OCI-LY1 (cell line): ENCODE data around the gene PCK1.

Experiments used
- EZH2 ChIP-seq: fragments of 200-600 bp; sonication (generic), shearing (Covaris generic); IDR thresholded peaks from 2 replicates; pipeline ENCODE4 v1.8.0; 2017; ENCODE audit warnings: borderline replicate concordance, mixed run types, mild to moderate bottlenecking, antibody characterized with exemption, low read length, moderate library complexity, mixed read lengths
- TF ChIP-seq, protein P1 (sequence below): fragments of 200-600 bp; sonication (generic), shearing (Covaris generic); IDR thresholded peaks from 2 replicates; pipeline ENCODE4 v1.5.1; 2017; ENCODE audit warnings: mild to moderate bottlenecking, antibody characterized with exemption, low read length, moderate library complexity, mixed read lengths

- no peak for TF ChIP-seq EZH2
- TF ChIP-seq, protein P1, sequence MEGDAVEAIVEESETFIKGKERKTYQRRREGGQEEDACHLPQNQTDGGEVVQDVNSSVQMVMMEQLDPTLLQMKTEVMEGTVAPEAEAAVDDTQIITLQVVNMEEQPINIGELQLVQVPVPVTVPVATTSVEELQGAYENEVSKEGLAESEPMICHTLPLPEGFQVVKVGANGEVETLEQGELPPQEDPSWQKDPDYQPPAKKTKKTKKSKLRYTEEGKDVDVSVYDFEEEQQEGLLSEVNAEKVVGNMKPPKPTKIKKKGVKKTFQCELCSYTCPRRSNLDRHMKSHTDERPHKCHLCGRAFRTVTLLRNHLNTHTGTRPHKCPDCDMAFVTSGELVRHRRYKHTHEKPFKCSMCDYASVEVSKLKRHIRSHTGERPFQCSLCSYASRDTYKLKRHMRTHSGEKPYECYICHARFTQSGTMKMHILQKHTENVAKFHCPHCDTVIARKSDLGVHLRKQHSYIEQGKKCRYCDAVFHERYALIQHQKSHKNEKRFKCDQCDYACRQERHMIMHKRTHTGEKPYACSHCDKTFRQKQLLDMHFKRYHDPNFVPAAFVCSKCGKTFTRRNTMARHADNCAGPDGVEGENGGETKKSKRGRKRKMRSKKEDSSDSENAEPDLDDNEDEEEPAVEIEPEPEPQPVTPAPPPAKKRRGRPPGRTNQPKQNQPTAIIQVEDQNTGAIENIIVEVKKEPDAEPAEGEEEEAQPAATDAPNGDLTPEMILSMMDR: no peak
Observed at GRCh38 chr20:57560554-57561355, at the start of gene PCK1.
